Naive thymus-derived CD4-positive, alpha-beta T cell (primary cell): ENCODE data around the gene ZG16B. TPM values are rescaled to one million over a fixed set of nuclear protein-coding genes. Genes with fewer than 3 reads are reported as not detected.

Experiments
- ATAC-seq: fragments of 150-1000 bp; cut with Tn5 transposase; 2 replicates; pipeline ENCODE4 v1.10.0; 2021; ENCODE audit warnings: mild to moderate bottlenecking, moderate library complexity
- CTCF ChIA-PET: fragments of 350-600 bp; sonication (Branson Sonifier 250); formaldehyde crosslinking; loops from one replicate; lab custom pipeline; 2021; ENCODE audit warnings: antibody characterized with exemption; lab: Charles Lee
- POLR2A ChIA-PET: fragments of 350-600 bp; sonication (Branson Sonifier 250); formaldehyde crosslinking; loops from one replicate; lab custom pipeline; 2021; ENCODE audit warnings: antibody characterized with exemption, inconsistent platforms; lab: Charles Lee
- DNase-seq, 9 donors: peaks; one replicate each; pipeline versions ENCODE4 v3.0.0 to v3.0.0-alpha.2; 2020 to 2022; ENCODE audit warnings: mixed read lengths in 1 of 9
- H3K27ac ChIP-seq: one replicate; pipeline ENCODE4 v1.7.0; 2013; ENCODE audit warnings: mild to moderate bottlenecking, low read depth, low read length, moderate library complexity
- H3K27me3 ChIP-seq, 2 donors: one replicate each; pipeline ENCODE4 v1.7.0; 2013; ENCODE audit warnings: low read length in 2 of 2, mild to moderate bottlenecking in 2 of 2, moderate library complexity in 2 of 2; ENCODE audit not compliant: control insufficient read depth in 2 of 2, insufficient read depth in 2 of 2
- H3K36me3 ChIP-seq, 3 experiments: 1 replicate in 2 of 3; 2 replicates in 1 of 3; pipeline ENCODE4 v1.7.0; 2013; ENCODE audit warnings: low read length in 3 of 3, mild to moderate bottlenecking in 3 of 3, moderate library complexity in 1 of 3; ENCODE audit not compliant: insufficient read depth in 3 of 3, control insufficient read depth in 2 of 3
- H3K4me1 ChIP-seq, 2 donors: one replicate each; pipeline ENCODE4 v1.7.0; 2013; ENCODE audit warnings: low read length in 2 of 2, mild to moderate bottlenecking in 2 of 2, moderate library complexity in 1 of 2; ENCODE audit not compliant: control insufficient read depth in 2 of 2, insufficient read depth in 2 of 2
- H3K4me3 ChIP-seq: 2 replicates; pipeline ENCODE4 v1.7.0; 2013; ENCODE audit warnings: mild to moderate bottlenecking, low read length
- H3K9me3 ChIP-seq, 3 experiments: 1 replicate in 2 of 3; 2 replicates in 1 of 3; pipeline ENCODE4 v1.7.0; 2013; ENCODE audit warnings: low read length in 3 of 3; ENCODE audit not compliant: control insufficient read depth in 2 of 3
- H3K27ac Mint-ChIP-seq, 9 donors: one replicate each; pipeline ENCODE4 v1.8.0; 2020 to 2022; ENCODE audit warnings: mixed read lengths in 9 of 9, mild to moderate bottlenecking in 8 of 9, moderate library complexity in 5 of 9, inconsistent platforms in 2 of 9
- H3K27me3 Mint-ChIP-seq, 5 donors: one replicate each; pipeline ENCODE4 v1.8.0; 2021 to 2022; ENCODE audit warnings: mixed read lengths in 5 of 5, mild to moderate bottlenecking in 1 of 5
- H3K36me3 Mint-ChIP-seq, 5 donors: one replicate each; pipeline ENCODE4 v1.8.0; 2020 to 2022; ENCODE audit warnings: mixed read lengths in 5 of 5, mild to moderate bottlenecking in 3 of 5, inconsistent platforms in 1 of 5
- H3K4me1 Mint-ChIP-seq, 7 donors: one replicate each; pipeline ENCODE4 v1.8.0; 2020 to 2022; ENCODE audit warnings: mixed read lengths in 7 of 7, mild to moderate bottlenecking in 3 of 7, inconsistent platforms in 1 of 7
- H3K4me3 Mint-ChIP-seq, 10 donors: one replicate each; pipeline ENCODE4 v1.8.0; 2020 to 2022; ENCODE audit warnings: mild to moderate bottlenecking in 10 of 10, mixed read lengths in 10 of 10, moderate library complexity in 6 of 10, inconsistent platforms in 2 of 10
- H3K9me3 Mint-ChIP-seq, 11 donors: one replicate each; pipeline ENCODE4 v1.8.0; 2020 to 2022; ENCODE audit warnings: mixed read lengths in 11 of 11, mild to moderate bottlenecking in 4 of 11, inconsistent platforms in 1 of 11, moderate library complexity in 1 of 11
- intact Hi-C, 2 donors: fragments of 100-400 bp; cut with micrococcal nuclease; formaldehyde crosslinking; loops; one replicate each; pipeline ENCODE4 v1.15.1; 2023
- polyA plus RNA-seq, 2 donors: library from polyadenylated mRNA; unstranded; fragments of 300-500 nt; fragmentation: Illumina TruSeq; gene quantifications; one replicate each; pipeline ENCODE4 v1.2.3, GENCODE V29; 2021
- total RNA-seq, 6 experiments: library from RNA in 5 of 6; stranded (reverse) in 5 of 6; gene quantifications; 1 replicate in 5 of 6; 2 replicates in 1 of 6; pipeline ENCODE4 v1.2.3 and lab custom pipeline; 2021 to 2026

The ZG16B gene
- total and polyA plus RNA-seq, 7 experiments from 2014 or later, result 2.3 to 17.2 TPM; not detected in 5

DNA sequence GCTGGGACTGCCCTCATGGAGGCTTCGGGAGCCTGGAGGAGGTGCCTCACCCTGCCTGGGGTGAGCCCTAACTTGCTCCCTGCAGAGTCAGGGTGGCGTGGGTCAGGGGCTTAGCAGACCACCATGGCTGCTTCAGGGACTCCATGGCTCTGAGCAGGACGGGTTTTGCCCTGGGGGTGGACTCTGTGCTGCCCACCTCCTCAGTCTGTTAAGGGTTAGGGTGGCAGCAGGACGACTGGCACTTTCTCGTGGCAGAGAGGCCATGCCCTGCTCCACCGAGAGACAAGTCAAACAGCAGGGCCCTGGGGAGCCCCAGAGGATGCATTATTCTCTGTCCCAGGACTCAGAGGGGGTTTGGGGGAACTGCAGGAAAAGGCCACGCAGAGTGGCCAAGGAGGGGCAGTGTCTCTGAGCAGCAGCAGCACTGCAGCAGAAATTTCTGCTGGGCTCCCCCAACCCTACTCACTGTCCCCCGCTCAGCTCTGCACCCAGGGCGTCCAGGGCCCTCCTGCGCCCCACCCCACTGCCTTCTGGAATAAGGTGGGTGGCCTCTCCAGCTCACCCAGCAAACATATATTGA, 29.7 kb downstream of the ZG16B start:
- Mint-ChIP-seq H3K4me1 (peaks cover 3 to 10% (median 5%) of the 10 kb centered on the region in 7 donors), H3K9me3 (peaks cover 0 to 11% (median 2%) of the 10 kb centered on the region in 11 donors), H3K4me3 (peak overlapping the region in 1 of 10 donors; percentile 16), H3K27ac (peak overlapping the region in 2 of 9 donors; percentile 19 to 55), H3K27me3 (peaks cover 5 to 16% (median 10%) of the 10 kb centered on the region in 5 donors), H3K36me3 (peaks cover 0 to 5% (median 2%) of the 10 kb centered on the region in 5 donors)
- Histone ChIP-seq H3K36me3 (no peaks in the 10 kb centered on the region), H3K9me3 (peaks cover 0 to 4% (median 0%) of the 10 kb centered on the region in 3 experiments), H3K27ac (no peak overlapping the region), H3K4me1 (peaks cover 3 to 12% of the 10 kb centered on the region in 2 donors), H3K27me3 (peaks cover 0 to 6% of the 10 kb centered on the region in 2 donors), H3K4me3 (no peak overlapping the region)
- ChIA-PET CTCF (no interaction called here), POLR2A (no interaction called here)
- ATAC-seq, result no peak
- intact Hi-C loops, result no loop called here
- DNase-seq, result no peak

DNA sequence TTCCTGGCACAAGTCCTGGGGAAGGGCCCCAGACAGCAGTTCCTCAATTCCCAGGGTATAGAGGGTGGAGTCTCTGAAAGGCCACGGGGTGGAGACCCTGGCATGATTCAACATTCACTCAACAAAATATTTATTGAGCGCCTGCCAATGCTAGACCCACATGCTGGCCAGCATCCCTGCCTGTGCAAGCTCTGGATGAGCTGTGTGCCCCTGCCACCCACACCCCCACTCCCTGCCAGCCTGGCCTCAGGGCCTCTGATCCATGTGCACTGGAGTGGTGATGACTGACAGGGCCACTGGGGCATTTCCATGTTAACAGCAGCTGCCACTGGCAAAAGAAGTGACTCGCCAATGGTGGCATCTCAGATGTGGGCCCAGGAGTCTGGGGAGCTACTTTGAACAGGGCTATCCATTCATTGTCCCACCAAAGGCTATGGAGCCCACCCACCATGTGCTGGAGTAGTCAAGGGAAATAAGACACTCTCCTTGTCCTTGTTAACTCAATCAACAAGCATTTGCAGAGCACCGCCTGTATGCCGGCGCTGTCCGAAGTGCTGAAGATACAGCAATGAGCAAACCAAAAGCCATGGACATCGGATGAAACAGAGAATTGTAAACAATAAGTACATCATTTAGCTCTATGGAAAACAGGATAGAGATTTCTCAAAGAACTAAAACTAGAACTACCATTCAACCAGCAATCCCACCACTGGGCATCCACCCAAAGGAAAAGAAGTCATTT, 30.9 kb downstream of the ZG16B start:
- Histone ChIP-seq H3K4me3 (no peak overlapping the region), H3K36me3 (no peaks in the 10 kb centered on the region), H3K27me3 (peaks cover 0 to 6% of the 10 kb centered on the region in 2 donors), H3K4me1 (peaks cover 3 to 12% of the 10 kb centered on the region in 2 donors), H3K9me3 (peaks cover 0 to 4% (median 0%) of the 10 kb centered on the region in 3 experiments), H3K27ac (no peak overlapping the region)
- Mint-ChIP-seq H3K27ac (no peak overlapping the region), H3K9me3 (peaks cover 0 to 9% (median 0%) of the 10 kb centered on the region in 11 donors), H3K4me3 (no peak overlapping the region), H3K36me3 (peaks cover 0 to 5% (median 2%) of the 10 kb centered on the region in 5 donors), H3K4me1 (peaks cover 3 to 10% (median 5%) of the 10 kb centered on the region in 7 donors), H3K27me3 (peaks cover 5 to 16% (median 11%) of the 10 kb centered on the region in 5 donors)
- CTCF ChIA-PET, result no interaction called here
- no peak for DNase-seq
- POLR2A ChIA-PET, result no interaction called here
- intact Hi-C loops, result no loop called here
- no peak for ATAC-seq

DNA sequence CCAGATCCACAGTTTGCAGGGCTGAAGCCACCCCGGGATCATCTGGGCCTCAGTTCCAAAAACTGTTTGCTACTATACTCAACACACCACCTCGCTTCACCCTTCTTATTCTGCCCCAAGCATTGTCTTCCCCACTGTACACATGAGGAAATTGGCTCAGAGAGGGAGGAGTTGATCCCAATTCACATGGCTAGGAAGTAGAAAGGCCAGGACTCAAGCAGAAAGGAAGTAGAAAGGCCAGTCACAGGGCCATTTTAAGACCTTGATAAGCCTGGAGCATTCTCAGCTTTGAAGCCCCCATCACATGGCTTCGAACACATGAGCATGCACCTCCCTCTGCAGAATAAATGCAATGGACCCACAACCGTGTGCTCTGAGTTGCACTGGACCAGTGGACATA, 35.5 kb downstream of the ZG16B start:
- intact Hi-C loops, result loop anchor here (5.0 kb wide), 2 partner anchors 88 to 353 kb away; partner anchors contain the start of genes ATP6V0C (in 1 of the 2) and ELOB (in 1 of the 2)
- no peak for ATAC-seq

DNA sequence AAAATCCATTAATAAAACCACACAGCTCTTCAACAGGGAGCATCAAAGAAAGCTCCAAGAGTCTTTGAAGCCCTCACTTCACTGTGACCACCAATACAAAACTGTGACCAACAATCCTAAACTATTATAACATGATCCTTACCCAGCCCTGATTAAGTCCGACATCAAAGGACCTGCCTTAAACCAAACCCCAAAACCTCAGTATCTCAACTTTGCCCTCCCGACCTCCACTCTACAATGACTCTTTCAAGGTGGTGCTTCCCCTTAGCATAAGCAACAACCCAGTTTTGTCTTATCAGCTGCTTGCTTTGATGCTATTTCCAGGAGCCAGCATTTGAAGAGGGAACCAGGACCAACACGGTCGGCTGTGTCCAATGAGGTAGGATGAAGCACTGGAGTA, 36.3 kb downstream of the ZG16B start:
- H3K27me3 ChIP-seq, result no peaks in the 10 kb centered on the region
- peaks cover 0 to 23% (median 16%) of the 10 kb centered on the region in 7 donors for H3K4me1 Mint-ChIP-seq
- no peaks in the 10 kb centered on the region for H3K36me3 ChIP-seq
- H3K9me3 Mint-ChIP-seq, result peaks cover 0 to under 1% (median 0%) of the 10 kb centered on the region in 11 donors
- no peaks in the 10 kb centered on the region for H3K9me3 ChIP-seq
- peaks cover 0 to 10% (median 1%) of the 10 kb centered on the region in 5 donors for H3K27me3 Mint-ChIP-seq
- no peak overlapping the region for H3K4me3 ChIP-seq
- peak overlapping the region in 6 of 9 donors; percentile 2 to 37 (median 2) for H3K27ac Mint-ChIP-seq
- no peak overlapping the region for H3K27ac ChIP-seq
- DNase-seq (no peak), ATAC-seq (no peak)
- POLR2A ChIA-PET, result interaction anchor here (0.6 kb wide), 1 partner anchor 64 kb away, joined by 3 read pairs; no protein-coding TSS in a partner anchor
- no peaks in the 10 kb centered on the region for H3K4me1 ChIP-seq
- intact Hi-C loops, result loop anchor here (5.0 kb wide), 2 partner anchors 89 to 354 kb away; partner anchors contain the start of genes ATP6V0C (in 1 of the 2) and ELOB (in 1 of the 2)
- CTCF ChIA-PET, result interaction anchor here (0.6 kb wide), 2 partner anchors 13 to 564 kb away, joined by 3 read pairs; no protein-coding TSS in a partner anchor
- H3K4me3 Mint-ChIP-seq, result peak overlapping the region in 2 of 10 donors; percentile 7 to 54
- peaks cover 0 to under 1% (median 0%) of the 10 kb centered on the region in 5 donors for H3K36me3 Mint-ChIP-seq

More for the DNA sequence above, 35.5 kb downstream of the ZG16B start:
- ChIA-PET POLR2A (no interaction called here), CTCF (interaction anchor here (0.6 to 1.3 kb wide), 2 partner anchors 14 to 563 kb away, joined by 3 read pairs; no protein-coding TSS in a partner anchor)
- Mint-ChIP-seq H3K27ac (peak overlapping the region in 5 of 9 donors; percentile 28 to 88 (median 45)), H3K4me3 (no peak overlapping the region), H3K9me3 (peaks cover 0 to 6% (median 0%) of the 10 kb centered on the region in 11 donors), H3K27me3 (peaks cover 0 to 10% (median 6%) of the 10 kb centered on the region in 5 donors), H3K36me3 (peaks cover 0 to 5% (median 0%) of the 10 kb centered on the region in 5 donors), H3K4me1 (peaks cover 0 to 23% (median 16%) of the 10 kb centered on the region in 7 donors)
- peaks cover 0 to 4% (median 0%) of the 10 kb centered on the region in 3 experiments for H3K9me3 ChIP-seq
- no peaks in the 10 kb centered on the region for H3K27me3 ChIP-seq
- no peak overlapping the region for H3K4me3 ChIP-seq
- no peaks in the 10 kb centered on the region for H3K36me3 ChIP-seq
- DNase-seq, result no peak
- no peak overlapping the region for H3K27ac ChIP-seq
- no peaks in the 10 kb centered on the region for H3K4me1 ChIP-seq

DNA sequence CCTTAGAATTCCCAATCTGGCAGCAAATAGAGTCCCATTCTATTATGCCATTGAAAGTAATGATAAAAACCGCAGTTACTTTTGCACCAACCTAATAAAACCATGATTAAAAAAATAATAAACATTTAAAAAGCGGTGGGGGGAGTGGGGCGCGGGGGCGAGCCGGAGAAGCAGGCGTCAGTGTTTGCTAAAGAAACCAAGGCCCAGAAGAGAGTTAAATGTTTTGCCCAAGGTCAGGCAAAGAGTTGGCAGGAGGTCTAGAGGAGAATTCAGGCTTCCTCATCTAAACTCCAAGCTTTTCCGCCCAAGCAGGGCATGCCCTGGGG, 37.5 kb downstream of the ZG16B start:
- ATAC-seq (no peak), DNase-seq (no peak)
- H3K27ac ChIP-seq, result peak overlapping the region; percentile 67
- no peaks in the 10 kb centered on the region for H3K9me3 ChIP-seq
- H3K27me3 Mint-ChIP-seq, result peaks cover 0 to 10% (median 0%) of the 10 kb centered on the region in 5 donors
- no peaks in the 10 kb centered on the region for H3K36me3 ChIP-seq
- intact Hi-C loops, result loop anchor here (5.0 kb wide), 2 partner anchors 90 to 355 kb away; partner anchors contain the start of genes ATP6V0C (in 1 of the 2) and ELOB (in 1 of the 2)
- H3K36me3 Mint-ChIP-seq, result no peaks in the 10 kb centered on the region
- ChIA-PET CTCF (interaction anchor here (0.7 to 1.4 kb wide), 12 partner anchors 13 to 62 kb away, joined by 3 to 16 read pairs (median 4); partner anchors contain the start of gene FLYWCH2), POLR2A (interaction anchor here (0.5 to 2.3 kb wide), 7 partner anchors 15 to 1192 kb away, joined by 3 to 11 read pairs (median 4); partner anchors contain the start of gene FLYWCH2)
- H3K4me1 ChIP-seq, result no peaks in the 10 kb centered on the region
- peaks cover 0 to 23% (median 16%) of the 10 kb centered on the region in 7 donors for H3K4me1 Mint-ChIP-seq
- H3K4me3 ChIP-seq, result peak overlapping the region; percentile 70
- no peaks in the 10 kb centered on the region for H3K27me3 ChIP-seq
- H3K9me3 Mint-ChIP-seq, result no peaks in the 10 kb centered on the region
- peak overlapping the region in 7 of 9 donors; percentile 67 to 89 (median 82) for H3K27ac Mint-ChIP-seq
- H3K4me3 Mint-ChIP-seq, result peak overlapping the region; percentile 79 to 91 (median 86)
